Ascending aorta (tissue), 2 donors: ENCODE results near the gene TCERG1L. TPM values are rescaled to one million over a fixed set of nuclear protein-coding genes. Genes with fewer than 3 reads are reported as not detected.

Source experiments
- DNase-seq, 2 donors: peaks; one replicate each; pipeline ENCODE4 v3.0.0-alpha.2; 2019; ENCODE audit warnings: low spot score in 2 of 2
- H3K27ac ChIP-seq, 2 donors: fragments of 200-600 bp; sonication (generic); one replicate each; pipeline ENCODE4 v1.5.1; 2016 to 2017; ENCODE audit warnings: mild to moderate bottlenecking in 1 of 2
- H3K27me3 ChIP-seq: fragments of 200-600 bp; sonication (generic); one replicate; pipeline ENCODE4 v1.5.1; 2017
- H3K36me3 ChIP-seq, 2 donors: fragments of 200-600 bp; sonication (generic); one replicate each; pipeline ENCODE4 v1.5.1; 2016
- H3K4me1 ChIP-seq, 2 donors: fragments of 200-600 bp; sonication (generic); one replicate each; pipeline ENCODE4 v1.5.1; 2016 to 2017; ENCODE audit warnings: mild to moderate bottlenecking in 1 of 2
- H3K4me3 ChIP-seq, 2 donors: fragments of 200-600 bp; sonication (generic); one replicate each; pipeline ENCODE4 v1.5.1; 2016 to 2017; ENCODE audit warnings: mild to moderate bottlenecking in 1 of 2
- H3K9me3 ChIP-seq, 2 donors: fragments of 200-600 bp; sonication (generic); one replicate each; pipeline ENCODE4 v1.5.1; 2016
- CTCF ChIP-seq, 3 experiments: fragments of 200-600 bp in 2 of 3; fragments of 450-650 bp in 1 of 3; sonication (generic) in 2 of 3; IDR thresholded peaks; one replicate each; pipeline ENCODE4 v1.5.1; 2016 to 2019; ENCODE audit warnings: antibody characterized with exemption in 3 of 3, mild to moderate bottlenecking in 1 of 3, moderate library complexity in 1 of 3
- intact Hi-C: fragments of 100-400 bp; cut with DNase I; formaldehyde crosslinking; loops from one replicate; pipeline ENCODE4 v1.15.1; 2023
- total RNA-seq: library from RNA; depleted of rRNA; stranded (reverse); fragments of >200 nt; gene quantifications from one replicate; pipeline ENCODE4 v1.1.0, GENCODE V29; 2016

Gene TCERG1L
- total RNA-seq, 1 donor from 2014 or later: not detected

- H3K4me3 ChIP-seq: no peak overlapping the region
- intact Hi-C loops: no loop called here
- no peaks in the 10 kb centered on the region for H3K27me3 ChIP-seq
- no peaks in the 10 kb centered on the region for H3K9me3 ChIP-seq
- no peak overlapping the region for H3K27ac ChIP-seq
- no peaks in the 10 kb centered on the region for H3K36me3 ChIP-seq
- no peaks in the 10 kb centered on the region for H3K4me1 ChIP-seq
- DNase-seq: no peak
- no peak for TF ChIP-seq CTCF (IDR thresholded peaks at IDR 0.05)
Measured at GRCh38 chr10:131227163-131227740, 84.3 kb downstream of the TCERG1L start.

GRCh38 chr10:131226446-131227162 is 84.9 kb downstream of the TCERG1L start:
- H3K27ac ChIP-seq: no peak overlapping the region
- no peak overlapping the region for H3K4me3 ChIP-seq
- no peaks in the 10 kb centered on the region for H3K36me3 ChIP-seq
- intact Hi-C loops: no loop called here
- H3K4me1 ChIP-seq: no peaks in the 10 kb centered on the region
- no peaks in the 10 kb centered on the region for H3K27me3 ChIP-seq
- TF ChIP-seq CTCF (IDR thresholded peaks at IDR 0.05): no peak
- no peaks in the 10 kb centered on the region for H3K9me3 ChIP-seq
- no peak for DNase-seq

- Histone ChIP-seq H3K9me3 (no peaks in the 10 kb centered on the region), H3K4me3 (no peak overlapping the region), H3K27ac (no peak overlapping the region), H3K36me3 (no peaks in the 10 kb centered on the region), H3K27me3 (no peaks in the 10 kb centered on the region), H3K4me1 (no peaks in the 10 kb centered on the region)
- intact Hi-C loops: no loop called here
- no peak for TF ChIP-seq CTCF (IDR thresholded peaks at IDR 0.05)
- DNase-seq: no peak
Measured at GRCh38 chr10:131224106-131224505, 87.4 kb downstream of the TCERG1L start.

- DNase-seq: no peak
- H3K4me1 ChIP-seq: no peaks in the 10 kb centered on the region
- H3K27ac ChIP-seq: no peak overlapping the region
- no peaks in the 10 kb centered on the region for H3K27me3 ChIP-seq
- no peak overlapping the region for H3K4me3 ChIP-seq
- no peaks in the 10 kb centered on the region for H3K36me3 ChIP-seq
- intact Hi-C loops: no loop called here
- no peak for TF ChIP-seq CTCF (IDR thresholded peaks at IDR 0.05)
- H3K9me3 ChIP-seq: no peaks in the 10 kb centered on the region
Measured at GRCh38 chr10:131223422-131223821, 88.1 kb downstream of the TCERG1L start.

- intact Hi-C loops: no loop called here
Measured at GRCh38 chr10:131222986-131223385, 88.5 kb downstream of the TCERG1L start.

More at GRCh38 chr10:131222986-131223385, 88.5 kb downstream of the TCERG1L start:
- no peak for TF ChIP-seq CTCF (IDR thresholded peaks at IDR 0.05)
- no peak overlapping the region for H3K27ac ChIP-seq
- no peaks in the 10 kb centered on the region for H3K9me3 ChIP-seq
- no peaks in the 10 kb centered on the region for H3K27me3 ChIP-seq
- H3K36me3 ChIP-seq: no peaks in the 10 kb centered on the region
- H3K4me1 ChIP-seq: no peaks in the 10 kb centered on the region
- H3K4me3 ChIP-seq: no peak overlapping the region
- DNase-seq: no peak
